ACHN (cell line): ENCODE results near the gene ZDHHC11.
"Not testable (repeated sequence)": the region's sequence is repeated elsewhere in the genome, so short reads cannot be mapped to it uniquely, and the experiment has no call there.

Source experiments
- DNase-seq: peaks from one replicate; pipeline ENCODE4 v3.0.0-alpha.2; 2015
- in situ Hi-C: cut with HindIII; loops from 2 replicates; pipeline ENCODE4 v1.10.0; 2017; ENCODE audit warnings: low sequenced_read_pairs, low pct_ligation_motif_present, low pct_unique_long_range_greater_than_20kb

The ZDHHC11 gene

DNA sequence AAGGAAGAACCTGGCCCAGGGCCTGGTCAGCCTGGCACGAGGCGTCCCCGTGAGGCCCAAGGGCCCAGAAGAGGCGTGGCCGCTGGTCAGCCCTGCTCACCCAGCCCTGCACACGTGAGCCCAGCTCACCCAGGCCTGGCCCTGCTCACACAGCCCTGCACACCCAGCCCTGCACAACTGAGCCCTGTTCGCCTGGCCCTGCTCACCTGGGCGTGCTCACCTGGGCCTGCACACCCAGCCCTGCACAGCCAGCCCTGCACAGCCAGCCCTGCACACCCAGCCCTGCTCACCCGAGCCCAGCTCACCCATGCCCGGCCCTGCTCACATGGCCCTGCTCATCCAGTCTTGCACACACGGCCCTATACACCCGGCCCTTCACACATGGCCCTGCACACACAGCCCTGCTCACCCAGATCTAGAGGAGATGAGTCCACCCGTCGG, 2.1 kb downstream of the ZDHHC11 start:
- DNase-seq, result no peak
- in situ Hi-C loops, result no loop called here

DNA sequence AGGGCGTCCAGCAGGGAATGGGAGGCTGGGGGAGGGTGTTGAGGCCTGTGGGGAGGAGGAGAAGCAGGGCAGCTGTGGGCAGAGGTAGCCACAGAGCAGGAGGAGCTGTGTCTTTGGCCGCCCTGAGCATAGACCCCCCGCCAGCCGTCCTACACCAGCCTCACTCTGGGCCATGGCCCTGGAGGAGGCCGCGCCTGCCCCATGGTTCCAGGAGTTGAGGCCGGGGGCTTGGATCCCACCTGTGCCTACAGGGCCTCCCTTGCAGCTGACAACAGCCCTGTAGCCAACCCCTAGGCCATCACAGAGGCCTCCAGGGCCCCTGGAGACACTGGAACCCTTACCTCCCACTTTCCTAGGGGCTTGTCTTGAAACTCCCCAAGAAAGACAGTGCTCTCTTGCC, 3.0 kb downstream of the ZDHHC11 start:
- in situ Hi-C loops, DNase-seq: not testable (repeated sequence)

DNA sequence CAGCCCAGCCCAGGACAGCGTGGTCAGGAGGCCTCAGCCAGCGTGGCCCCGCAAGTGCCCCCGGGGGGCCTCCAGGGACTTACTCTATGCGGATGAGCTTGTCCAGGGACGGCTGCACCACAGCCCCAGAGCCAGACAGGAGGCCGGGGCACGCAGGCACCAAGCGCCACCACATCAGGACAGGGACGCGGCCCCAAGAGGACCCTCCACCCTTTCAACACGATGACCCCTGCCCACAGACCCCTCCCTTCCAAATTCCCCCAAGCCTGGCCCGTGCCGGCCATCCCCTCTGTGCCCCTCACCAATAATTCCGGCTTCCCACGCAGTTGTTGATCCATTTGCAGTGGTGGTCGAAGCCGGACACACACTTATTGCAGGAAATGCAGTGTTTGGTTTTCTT, 3.6 kb downstream of the ZDHHC11 start:
- DNase-seq, in situ Hi-C loops: not testable (repeated sequence)

DNA sequence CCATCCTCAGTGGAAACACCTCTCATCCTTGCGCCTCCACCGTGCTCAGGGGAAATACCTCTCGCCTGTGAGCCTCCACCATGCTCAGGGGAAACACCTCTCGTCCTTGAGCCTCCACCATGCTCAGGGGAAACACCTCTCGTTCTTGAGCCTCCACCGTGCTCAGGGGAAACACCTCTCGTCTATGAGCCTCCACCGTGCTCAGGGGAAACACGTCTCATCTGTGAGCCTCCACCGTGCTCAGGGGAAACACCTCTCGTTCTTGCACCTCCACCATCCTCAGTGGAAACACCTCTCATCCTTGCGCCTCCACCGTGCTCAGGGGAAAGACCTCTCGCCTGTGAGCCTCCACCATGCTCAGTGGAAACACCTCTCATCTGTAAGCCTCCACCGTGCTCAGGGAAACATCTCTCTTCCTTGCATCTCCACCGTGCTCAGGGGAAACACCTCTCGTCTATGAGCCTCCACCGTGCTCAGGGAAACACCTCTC, 4.1 kb downstream of the ZDHHC11 start:
- DNase-seq, in situ Hi-C loops: not testable (repeated sequence)

DNA sequence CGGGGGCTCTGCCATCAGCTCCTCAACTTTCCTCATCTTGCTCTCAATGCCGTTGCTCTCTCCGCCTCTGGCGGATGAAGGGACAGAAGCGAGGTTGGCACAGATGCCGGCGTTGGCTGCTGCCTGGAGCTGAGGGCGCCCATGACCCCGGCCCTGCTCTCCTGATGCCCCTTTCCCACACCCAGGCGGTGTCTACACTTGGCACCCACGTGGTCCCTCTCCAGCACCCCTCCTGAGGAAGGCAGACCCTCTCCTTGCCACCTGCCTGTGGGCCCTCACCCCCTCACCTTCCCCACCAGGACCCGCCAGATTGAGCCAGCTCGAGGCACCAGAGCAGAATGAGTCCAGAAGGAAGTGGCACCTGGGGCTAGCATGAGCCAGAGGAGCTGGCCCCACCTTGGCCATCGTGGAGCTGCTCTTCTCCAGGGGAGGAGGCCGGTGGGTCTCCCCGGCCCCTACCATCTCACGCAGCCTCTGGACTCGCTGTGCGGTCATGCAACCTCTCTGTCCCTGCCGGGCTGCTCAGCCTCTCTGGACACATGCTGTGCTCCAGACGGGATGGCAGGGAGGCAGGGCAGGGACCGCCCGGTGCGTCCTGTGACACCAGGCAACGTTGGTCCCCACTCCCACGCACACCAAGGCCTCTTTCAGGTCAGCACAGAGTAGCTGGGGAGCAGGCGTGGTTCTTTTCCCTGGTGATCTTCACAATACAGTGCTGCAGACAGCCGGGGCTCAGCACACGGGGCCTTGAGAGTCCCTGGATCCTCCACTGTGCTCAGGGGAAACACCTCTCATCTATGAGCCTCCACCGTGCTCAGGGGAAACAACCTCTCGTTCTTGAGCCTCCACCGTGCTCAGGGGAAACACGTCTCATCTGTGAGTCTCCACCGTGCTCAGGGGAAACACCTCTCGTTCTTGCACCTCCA, 4.8 kb downstream of the ZDHHC11 start:
- DNase-seq, in situ Hi-C loops: not testable (repeated sequence)

DNA sequence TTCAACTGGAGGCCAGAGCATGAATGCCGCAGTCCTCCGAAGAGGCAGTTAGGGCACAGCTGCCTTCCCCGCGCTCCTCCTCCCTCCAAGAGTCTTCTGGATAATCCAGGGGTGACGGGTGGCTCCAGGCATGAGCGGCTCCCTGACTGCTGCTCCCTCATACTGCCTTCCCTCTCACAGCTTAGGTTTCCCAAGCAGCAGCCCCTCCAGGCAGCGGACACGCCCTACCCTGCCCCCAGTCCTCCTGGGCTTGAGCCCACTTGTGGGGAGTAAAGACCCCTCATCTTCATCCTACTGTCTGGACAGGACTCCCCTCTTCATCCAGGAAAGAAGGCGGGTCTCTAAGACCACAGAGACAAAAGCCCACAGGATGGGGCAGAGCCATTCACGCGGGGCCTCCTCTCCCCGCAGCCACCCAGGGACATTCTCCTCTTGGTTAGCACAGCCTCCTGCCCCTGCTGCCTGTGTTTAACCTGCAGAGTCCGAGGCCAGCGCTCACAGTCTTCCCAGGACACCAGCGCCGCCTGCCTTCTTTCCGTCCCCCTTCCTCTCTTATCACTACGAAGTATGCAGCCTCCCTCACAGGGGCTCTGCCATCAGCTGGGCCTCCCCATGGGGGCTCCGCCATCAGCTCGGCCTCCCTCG, 5.6 kb downstream of the ZDHHC11 start:
- DNase-seq, in situ Hi-C loops: not testable (repeated sequence)

DNA sequence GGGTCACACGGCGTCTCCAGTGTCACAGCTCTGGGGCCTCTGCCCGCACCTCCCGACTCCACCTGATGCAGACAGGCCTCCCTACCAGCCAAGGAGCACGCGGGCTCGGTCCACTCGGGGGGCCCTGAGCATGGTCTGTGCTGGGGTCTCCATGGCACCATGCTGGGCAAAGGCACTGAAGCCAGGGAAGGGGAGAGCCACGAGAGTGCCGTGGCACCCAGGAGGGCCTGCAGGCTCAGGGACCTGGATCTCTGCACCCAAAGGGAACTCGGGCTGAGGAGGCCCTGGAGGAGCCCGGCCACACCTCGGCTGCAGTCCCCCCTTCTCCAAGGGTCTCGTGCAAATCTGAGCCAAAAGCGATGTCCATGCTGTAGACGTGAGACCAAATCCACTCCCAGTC, 6.4 kb downstream of the ZDHHC11 start:
- DNase-seq, in situ Hi-C loops: not testable (repeated sequence)

DNA sequence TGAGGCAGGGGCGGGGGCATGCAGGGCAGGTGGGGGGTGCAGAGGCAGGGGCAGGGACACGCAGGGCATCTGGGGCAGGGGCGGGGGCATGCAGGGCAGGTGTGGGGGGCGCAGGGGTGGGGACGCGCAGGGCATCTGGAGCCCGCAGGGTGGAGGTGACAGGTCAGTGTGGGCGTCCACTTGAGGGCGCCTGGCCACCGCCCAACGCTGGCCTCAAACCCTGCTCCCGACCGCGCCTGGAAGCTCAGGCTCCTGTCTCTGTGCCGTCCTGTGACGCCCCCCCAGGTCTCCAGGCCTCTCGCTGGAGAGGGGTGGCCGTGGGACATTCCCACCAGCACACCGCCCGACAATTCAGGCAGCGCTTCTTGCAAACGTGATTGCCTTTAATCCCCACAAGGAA, 6.9 kb downstream of the ZDHHC11 start:
- in situ Hi-C loops, DNase-seq: not testable (repeated sequence)

DNA sequence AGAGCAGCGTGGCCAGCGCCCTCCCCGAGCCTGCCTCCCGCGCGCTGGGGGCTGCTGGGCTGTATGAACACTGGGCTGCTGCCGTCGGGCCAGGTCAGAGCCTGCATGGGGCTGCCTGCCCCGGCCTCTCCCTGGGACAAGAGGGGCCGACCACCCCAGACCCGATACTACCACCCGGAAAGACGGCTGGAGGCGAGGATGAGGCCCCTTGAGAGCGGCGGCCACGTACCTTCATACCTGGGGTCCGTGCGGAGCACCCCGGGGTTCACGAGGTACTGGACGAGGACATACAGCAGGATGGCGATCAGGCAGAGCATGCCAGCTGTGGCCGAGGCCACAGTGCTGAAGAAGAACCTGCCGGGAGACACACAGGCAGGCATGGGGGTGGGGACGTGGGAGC, 7.4 kb downstream of the ZDHHC11 start:
- in situ Hi-C loops, DNase-seq: not testable (repeated sequence)

DNA sequence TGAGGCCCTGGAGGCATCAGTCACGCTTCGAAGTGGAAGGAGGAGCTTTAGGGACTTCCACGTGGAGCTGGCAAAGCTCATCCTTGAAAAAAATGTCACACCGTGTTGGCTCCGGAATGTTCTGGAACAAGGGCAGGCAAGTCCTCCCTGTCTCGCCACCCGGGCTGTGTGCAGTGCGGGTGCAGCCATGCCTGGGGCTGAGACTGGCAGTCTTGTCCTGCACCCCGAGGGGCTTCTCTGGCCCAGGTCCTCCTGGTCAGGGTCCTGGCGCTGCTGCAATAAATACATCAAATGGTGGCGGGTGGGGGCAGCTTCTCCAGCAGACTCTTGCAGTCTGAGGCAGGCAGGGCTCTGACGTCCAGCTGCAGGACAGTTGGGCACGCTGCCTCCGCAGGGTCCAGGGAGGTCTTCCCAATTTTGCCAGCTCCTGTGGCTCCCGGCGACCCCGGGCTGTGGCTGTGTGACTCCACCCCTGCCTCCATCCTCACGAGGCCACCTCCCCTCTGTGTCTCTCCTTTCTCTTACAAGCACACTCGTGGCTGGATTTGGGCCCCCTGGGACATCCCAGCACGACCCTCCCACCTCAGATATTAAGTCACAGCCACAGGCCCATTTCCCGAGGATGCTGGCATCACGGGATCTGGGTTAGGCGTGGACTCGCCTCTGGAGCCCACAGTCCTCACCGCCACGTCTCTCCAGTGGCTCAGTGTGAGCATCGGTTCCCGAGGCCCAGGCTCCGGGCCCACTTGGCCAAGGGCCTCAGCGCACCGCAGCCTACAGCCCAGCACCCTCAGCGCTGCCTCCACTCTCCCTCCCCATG, 8.2 kb downstream of the ZDHHC11 start:
- DNase-seq, in situ Hi-C loops: not testable (repeated sequence)

DNA sequence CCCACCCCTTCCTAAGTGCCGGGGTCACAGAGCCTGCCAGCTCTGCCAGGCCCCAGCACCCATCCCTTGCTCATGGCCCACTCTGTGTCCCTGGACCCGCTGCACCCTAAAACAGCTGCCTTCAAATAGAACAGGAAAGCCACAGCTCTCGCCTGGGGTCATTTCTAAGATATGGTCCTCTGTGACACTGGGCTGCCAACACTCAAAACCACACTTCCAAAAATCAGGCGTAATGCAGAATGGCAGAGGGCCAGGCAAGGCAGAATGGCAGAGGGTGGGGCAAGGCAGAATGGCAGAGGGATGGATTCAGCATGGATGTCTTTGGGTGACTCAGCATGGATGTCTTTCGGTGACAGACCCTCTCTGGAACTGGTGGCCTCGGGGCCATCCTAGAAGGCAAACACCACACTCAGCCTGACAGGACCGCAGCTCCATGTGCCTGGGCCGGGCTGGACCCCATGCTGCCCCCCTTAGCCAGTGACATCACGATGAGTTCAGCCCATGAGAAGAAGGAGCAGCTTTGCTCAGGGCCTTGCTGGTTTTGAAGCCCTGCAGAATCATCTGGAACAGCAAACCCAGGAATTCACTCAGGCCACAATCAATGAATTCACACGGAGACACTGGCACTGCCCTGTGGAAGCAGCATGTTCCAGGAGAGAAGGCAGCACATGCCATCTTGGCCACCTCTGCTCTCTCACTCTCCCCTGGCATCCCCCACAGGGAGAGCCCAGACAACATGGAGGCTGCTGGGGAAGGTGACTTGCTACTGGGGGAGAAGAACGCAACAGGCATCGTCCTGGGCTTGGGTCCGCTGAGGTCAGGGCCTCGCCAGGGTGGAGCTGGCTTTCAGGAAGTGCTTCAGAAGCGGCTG, 9.0 kb downstream of the ZDHHC11 start:
- DNase-seq, in situ Hi-C loops: not testable (repeated sequence)

DNA sequence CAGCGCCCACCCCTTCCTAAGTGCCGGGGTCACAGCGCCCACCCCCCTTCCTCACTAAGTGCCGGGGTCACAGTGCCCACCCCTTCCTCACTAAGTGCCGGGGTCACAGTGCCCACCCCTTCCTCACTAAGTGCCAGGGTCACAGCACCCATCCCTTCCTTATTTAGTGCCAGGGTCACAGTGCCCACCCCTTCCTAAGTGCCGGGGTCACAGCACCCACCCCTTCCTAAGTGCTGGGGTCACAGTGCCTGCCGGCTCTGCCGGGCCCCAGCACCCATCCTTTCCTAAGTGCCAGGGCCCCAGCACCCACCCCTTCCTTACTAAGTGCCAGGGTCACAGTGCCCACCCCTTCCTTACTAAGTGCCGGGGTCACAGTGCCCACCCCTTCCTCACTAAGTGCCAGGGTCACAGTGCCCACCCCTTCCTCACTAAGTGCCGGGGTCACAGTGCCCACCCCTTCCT, 9.8 kb downstream of the ZDHHC11 start:
- DNase-seq, in situ Hi-C loops: not testable (repeated sequence)

DNA sequence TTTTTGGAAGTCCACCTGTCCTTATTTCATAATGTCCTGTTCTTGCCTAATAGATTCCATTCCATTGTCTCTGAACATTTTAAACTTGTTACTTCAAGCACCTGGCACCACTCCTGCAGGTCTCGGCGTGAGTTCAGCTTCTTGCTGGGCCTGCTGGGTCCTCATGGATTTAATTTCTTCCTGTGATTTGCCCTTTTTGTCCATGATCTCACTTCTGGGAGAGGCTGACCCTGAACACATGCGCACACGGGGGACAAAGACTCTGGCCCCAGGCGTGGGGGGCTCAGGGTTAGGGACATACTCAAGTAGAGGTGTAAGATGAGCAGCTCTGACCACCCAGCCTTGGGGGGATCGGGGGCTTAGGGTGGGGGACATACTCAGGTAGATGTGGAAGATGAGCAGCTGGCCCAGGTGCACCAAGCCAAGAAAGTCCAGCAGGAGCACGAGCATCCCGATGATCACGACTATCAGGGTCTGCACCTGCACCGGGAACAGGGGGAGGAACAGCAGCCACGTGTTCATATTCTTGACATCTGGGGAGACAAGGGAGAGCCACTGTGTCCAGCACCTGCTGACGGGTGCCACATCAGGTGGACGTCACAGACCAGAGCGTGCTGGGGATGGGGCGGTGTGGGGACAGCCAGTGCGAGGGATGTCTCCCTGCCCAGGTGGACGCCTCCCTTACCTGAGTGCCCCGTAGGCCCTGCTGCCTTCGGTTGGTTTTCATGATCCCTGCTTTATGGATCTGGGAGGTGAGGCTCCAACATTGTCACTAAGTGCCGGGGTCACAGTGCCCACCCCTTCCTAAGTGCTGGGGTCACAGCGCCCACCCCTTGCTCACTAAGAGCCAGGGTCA, 10.4 kb downstream of the ZDHHC11 start:
- in situ Hi-C loops, result not testable (repeated sequence)

DNA sequence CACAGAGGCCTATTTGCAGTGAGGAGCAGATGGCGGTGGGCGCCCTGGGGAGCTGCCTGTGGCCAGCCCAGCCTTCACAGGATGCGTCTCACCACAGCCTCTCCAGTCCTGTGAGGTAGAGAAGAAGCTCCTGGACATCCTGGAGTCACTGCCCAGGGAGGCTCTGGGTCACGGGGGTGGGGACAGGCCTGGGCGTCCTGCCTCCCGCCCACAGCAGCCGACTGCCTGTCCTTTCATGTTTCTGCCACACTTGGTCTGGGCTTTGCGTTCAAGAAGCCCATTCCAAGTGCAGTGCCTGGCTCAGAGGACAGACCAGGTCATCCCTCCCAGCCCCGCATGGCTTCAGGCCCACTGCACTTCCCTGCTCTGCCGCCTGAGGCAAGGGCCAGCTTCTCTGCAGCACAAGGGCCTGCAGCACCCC, 12.3 kb downstream of the ZDHHC11 start:
- in situ Hi-C loops, result not testable (repeated sequence)

More for the DNA sequence above, 10.4 kb downstream of the ZDHHC11 start:
- DNase-seq, result not testable (repeated sequence)

DNA sequence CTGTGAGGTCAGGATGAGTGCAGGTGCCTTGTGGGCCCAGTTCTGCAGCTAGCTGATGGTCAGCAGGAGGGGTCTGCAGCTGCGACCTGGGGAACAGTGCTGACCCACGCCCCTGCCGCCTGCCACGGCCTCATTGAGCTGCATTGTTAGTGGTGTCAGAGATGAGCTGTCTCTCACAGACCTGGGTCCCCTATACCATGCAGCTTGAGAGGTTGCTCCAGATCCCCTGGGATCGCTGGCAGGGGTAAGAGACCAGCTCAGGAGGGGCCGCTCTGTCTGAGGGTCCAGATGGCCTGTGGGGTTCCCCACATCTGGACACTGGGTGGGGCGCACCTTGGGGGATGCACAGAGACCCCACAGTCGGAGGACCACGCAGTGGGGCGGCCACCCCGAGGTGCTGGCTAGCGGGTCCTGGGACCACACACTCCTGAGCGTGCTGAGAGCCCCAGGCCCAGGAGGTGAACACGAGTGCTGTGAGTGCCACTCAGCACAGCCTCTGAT, 13.1 kb downstream of the ZDHHC11 start:
- in situ Hi-C loops, DNase-seq: not testable (repeated sequence)

More for the DNA sequence above, 12.3 kb downstream of the ZDHHC11 start:
- DNase-seq, result not testable (repeated sequence)

DNA sequence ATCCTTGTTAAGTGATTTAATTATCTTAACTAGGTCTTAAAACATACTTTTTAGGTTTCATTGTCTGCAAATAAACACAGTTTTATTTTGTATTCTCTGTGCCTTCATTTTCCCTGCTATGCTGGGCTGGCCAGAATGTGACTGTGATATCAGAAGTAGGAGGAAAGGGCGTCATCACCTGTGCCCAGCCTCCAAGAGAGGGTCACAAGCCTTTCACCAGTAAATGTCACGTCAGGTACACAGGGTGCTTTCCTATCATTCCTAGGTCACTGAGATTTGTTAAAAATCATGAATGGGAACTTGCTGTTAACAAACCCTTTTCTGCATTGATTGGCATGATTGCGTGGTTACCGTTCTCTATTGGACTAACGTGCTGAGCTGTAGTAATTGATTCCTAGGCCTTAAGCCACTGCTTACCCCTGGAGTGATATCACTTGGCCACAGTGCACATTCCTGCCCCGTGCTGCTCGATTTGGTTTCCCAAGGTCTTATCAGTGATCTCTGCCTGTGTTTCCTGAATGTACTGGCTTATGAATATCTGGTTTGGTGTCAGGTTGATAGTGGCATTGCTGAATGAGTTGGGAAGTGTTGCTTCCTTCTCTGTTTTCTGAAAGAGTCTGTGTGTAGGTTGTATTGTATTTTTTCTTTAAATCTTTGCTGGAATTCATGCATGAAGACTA, 14.7 kb downstream of the ZDHHC11 start:
- in situ Hi-C loops, DNase-seq: not testable (repeated sequence)
